Measurements from ENCODE around the gene PRDM16.

PRDM16 gene

GRCh38 chr1:3380469-3380868 lies 311.5 kb downstream of the PRDM16 start:
- TF ChIP-seq POLR2A (IDR thresholded peaks at IDR 0.05; ENCODE audit: extremely low read depth, insufficient read length) (no peak), MAX (IDR thresholded peaks at IDR 0.05; ENCODE audit: low read depth, low read length) (no peak), CTCF (IDR thresholded peaks at IDR 0.05; ENCODE audit: low read depth, low read length) (no peak), MYC (IDR thresholded peaks at IDR 0.05; ENCODE audit: low read depth, low read length) (no peak)
- no peak overlapping the region for H3K4me3 ChIP-seq (ENCODE audit: low read depth, low read length)
- no peak for DNase-seq (ENCODE audit: low read depth)

- TF ChIP-seq POLR2A (IDR thresholded peaks at IDR 0.05; ENCODE audit: extremely low read depth, insufficient read length) (no peak), CTCF (IDR thresholded peaks at IDR 0.05; ENCODE audit: low read depth, low read length) (no peak), MAX (IDR thresholded peaks at IDR 0.05; ENCODE audit: low read depth, low read length) (no peak), MYC (IDR thresholded peaks at IDR 0.05; ENCODE audit: low read depth, low read length) (no peak)
- no peak overlapping the region for H3K4me3 ChIP-seq (ENCODE audit: low read depth, low read length)
- DNase-seq (ENCODE audit: low read depth), result no peak
Measured at GRCh38 chr1:3381901-3382300, 312.9 kb downstream of the PRDM16 start.

GRCh38 chr1:3382326-3383057 lies 313.5 kb downstream of the PRDM16 start:
- no peak overlapping the region for H3K4me3 ChIP-seq (ENCODE audit: low read depth, low read length)
- TF ChIP-seq POLR2A (IDR thresholded peaks at IDR 0.05; ENCODE audit: extremely low read depth, insufficient read length), result no peak
- TF ChIP-seq MYC (IDR thresholded peaks at IDR 0.05; ENCODE audit: low read depth, low read length), result no peak
- no peak for TF ChIP-seq CTCF (IDR thresholded peaks at IDR 0.05; ENCODE audit: low read depth, low read length)
- TF ChIP-seq MAX (IDR thresholded peaks at IDR 0.05; ENCODE audit: low read depth, low read length), result no peak
- no peak for DNase-seq (ENCODE audit: low read depth)

- no peak for DNase-seq (ENCODE audit: low read depth)
- TF ChIP-seq POLR2A (IDR thresholded peaks at IDR 0.05; ENCODE audit: extremely low read depth, insufficient read length) (no peak), CTCF (IDR thresholded peaks at IDR 0.05; ENCODE audit: low read depth, low read length) (no peak), MAX (IDR thresholded peaks at IDR 0.05; ENCODE audit: low read depth, low read length) (no peak), MYC (IDR thresholded peaks at IDR 0.05; ENCODE audit: low read depth, low read length) (no peak)
Measured at GRCh38 chr1:3383679-3384078, 314.7 kb downstream of the PRDM16 start.

GRCh38 chr1:3384407-3384806 lies 315.4 kb downstream of the PRDM16 start:
- no peak for DNase-seq (ENCODE audit: low read depth)
- TF ChIP-seq MAX (IDR thresholded peaks at IDR 0.05; ENCODE audit: low read depth, low read length) (no peak), MYC (IDR thresholded peaks at IDR 0.05; ENCODE audit: low read depth, low read length) (no peak), POLR2A (IDR thresholded peaks at IDR 0.05; ENCODE audit: extremely low read depth, insufficient read length) (no peak), CTCF (IDR thresholded peaks at IDR 0.05; ENCODE audit: low read depth, low read length) (no peak)
- no peak overlapping the region for H3K4me3 ChIP-seq (ENCODE audit: low read depth, low read length)

More at GRCh38 chr1:3383679-3384078, 314.7 kb downstream of the PRDM16 start:
- no peak overlapping the region for H3K4me3 ChIP-seq (ENCODE audit: low read depth, low read length)
